ENCODE measurements around the gene C16orf74. TPM values are rescaled to one million over a fixed set of nuclear protein-coding genes. Genes with fewer than 3 reads are reported as not detected.

C16orf74 gene
- total RNA-seq, 4 donors from 2014 or later = 0.27 to 7.0 TPM; not detected in 2

DNA sequence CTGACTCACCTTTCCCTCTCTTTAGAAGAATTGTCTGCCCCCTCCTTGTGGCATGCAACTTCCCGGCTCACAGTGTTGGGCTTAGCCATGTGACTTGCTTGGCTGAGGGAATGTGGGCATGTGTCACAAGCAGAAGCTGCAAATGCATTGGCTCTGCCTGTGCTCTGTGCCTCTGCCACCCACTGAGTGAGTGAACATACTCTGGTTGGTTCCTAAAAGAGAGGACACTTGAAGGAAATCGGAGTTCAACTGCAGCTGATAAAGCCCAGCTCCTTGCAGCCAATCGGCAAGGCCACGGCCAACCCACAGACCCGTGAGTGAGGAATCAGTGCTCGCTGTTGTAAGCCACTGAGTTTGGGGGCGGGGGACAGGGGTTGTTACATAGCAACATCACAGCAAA is 51.3 kb downstream of the C16orf74 start:
- Histone ChIP-seq H3K4me1 (no peaks in the 10 kb centered on the region), H3K9me3 (no peaks in the 10 kb centered on the region), H3K36me3 (no peaks in the 10 kb centered on the region), H3K27ac (no peak overlapping the region), H3K4me3 (no peak overlapping the region), H3K27me3 (peaks cover 8% of the 10 kb centered on the region)
- in situ Hi-C loops (cut with MboI; ENCODE audit: low pct_ligation_motif_present in 1 of 4, low pct_unique_long_range_greater_than_20kb in 1 of 4, low sequenced_read_pairs in 3 of 4) (loop anchor here in 2 of 4 donors (25.0 kb wide), 2 partner anchors 287 to 412 kb away; no protein-coding TSS in a partner anchor), intact Hi-C loops (cut with DNase I; ENCODE audit: low total_unique reads) (no loop called here)
- WGBS, 2 donors (ENCODE audit: low coverage in 1 of 2) = 38 to 75% methylated on average over 4 to 7 of the region's 7 CpGs
- TF ChIP-seq, protein P1, sequence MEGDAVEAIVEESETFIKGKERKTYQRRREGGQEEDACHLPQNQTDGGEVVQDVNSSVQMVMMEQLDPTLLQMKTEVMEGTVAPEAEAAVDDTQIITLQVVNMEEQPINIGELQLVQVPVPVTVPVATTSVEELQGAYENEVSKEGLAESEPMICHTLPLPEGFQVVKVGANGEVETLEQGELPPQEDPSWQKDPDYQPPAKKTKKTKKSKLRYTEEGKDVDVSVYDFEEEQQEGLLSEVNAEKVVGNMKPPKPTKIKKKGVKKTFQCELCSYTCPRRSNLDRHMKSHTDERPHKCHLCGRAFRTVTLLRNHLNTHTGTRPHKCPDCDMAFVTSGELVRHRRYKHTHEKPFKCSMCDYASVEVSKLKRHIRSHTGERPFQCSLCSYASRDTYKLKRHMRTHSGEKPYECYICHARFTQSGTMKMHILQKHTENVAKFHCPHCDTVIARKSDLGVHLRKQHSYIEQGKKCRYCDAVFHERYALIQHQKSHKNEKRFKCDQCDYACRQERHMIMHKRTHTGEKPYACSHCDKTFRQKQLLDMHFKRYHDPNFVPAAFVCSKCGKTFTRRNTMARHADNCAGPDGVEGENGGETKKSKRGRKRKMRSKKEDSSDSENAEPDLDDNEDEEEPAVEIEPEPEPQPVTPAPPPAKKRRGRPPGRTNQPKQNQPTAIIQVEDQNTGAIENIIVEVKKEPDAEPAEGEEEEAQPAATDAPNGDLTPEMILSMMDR (IDR thresholded peaks at IDR 0.05) = no peak
- TF ChIP-seq POLR2AphosphoS5 (IDR thresholded peaks at IDR 0.05) = no peak
- TF ChIP-seq POLR2A (IDR thresholded peaks at IDR 0.05) = no peak
- no peak for TF ChIP-seq EP300 (IDR thresholded peaks at IDR 0.05; ENCODE audit: low read depth)
- DNase-seq = no peak

DNA sequence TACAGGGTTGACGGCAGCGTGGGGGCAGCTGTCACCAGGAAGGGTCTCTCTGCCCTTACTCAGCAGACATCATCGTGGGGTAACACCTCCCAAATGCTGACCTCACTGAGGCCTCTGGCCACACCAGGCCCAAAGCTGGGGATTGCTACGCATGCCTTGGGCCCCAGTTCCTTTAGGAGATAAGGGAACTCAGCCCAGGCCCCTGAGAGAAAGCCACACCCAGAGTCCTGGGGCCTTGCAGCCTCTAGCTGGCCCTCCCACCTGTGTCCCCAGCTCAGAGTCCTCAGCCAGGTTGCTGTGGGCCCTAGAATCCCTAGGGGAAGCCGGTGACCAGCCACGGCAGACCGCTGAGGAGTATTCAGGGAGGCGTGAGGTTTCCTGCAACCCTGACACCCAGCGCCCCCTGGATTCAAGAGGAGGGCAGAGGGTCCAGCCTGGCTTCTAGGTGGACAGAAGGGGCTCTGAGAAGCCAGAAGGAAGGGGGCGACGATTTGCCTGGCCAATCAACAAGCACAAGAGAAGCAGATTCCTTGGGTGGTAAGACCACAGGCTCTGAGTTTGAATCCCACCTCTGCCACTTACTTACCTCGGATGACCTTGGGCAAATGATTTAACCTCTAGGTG is 51.8 kb downstream of the C16orf74 start:
- H3K4me1 ChIP-seq = no peaks in the 10 kb centered on the region
- no peaks in the 10 kb centered on the region for H3K36me3 ChIP-seq
- H3K9me3 ChIP-seq = no peaks in the 10 kb centered on the region
- in situ Hi-C loops (cut with MboI; ENCODE audit: low pct_ligation_motif_present in 1 of 4, low pct_unique_long_range_greater_than_20kb in 1 of 4, low sequenced_read_pairs in 3 of 4) (no loop called here), intact Hi-C loops (cut with DNase I; ENCODE audit: low total_unique reads) (no loop called here)
- no peak for DNase-seq
- H3K27me3 ChIP-seq = peaks cover 8% of the 10 kb centered on the region
- no peak overlapping the region for H3K27ac ChIP-seq
- H3K4me3 ChIP-seq = no peak overlapping the region
- TF ChIP-seq POLR2A (IDR thresholded peaks at IDR 0.05) = no peak
- no peak for TF ChIP-seq EP300 (IDR thresholded peaks at IDR 0.05; ENCODE audit: low read depth)
- TF ChIP-seq, protein P1 (IDR thresholded peaks at IDR 0.05) = no peak
- TF ChIP-seq POLR2AphosphoS5 (IDR thresholded peaks at IDR 0.05) = no peak
- WGBS, 2 donors (ENCODE audit: low coverage in 1 of 2) = 88% methylated on average over 11 of the region's 12 CpGs; no CpG with 5 or more reads in 1 of the 2 donors

DNA sequence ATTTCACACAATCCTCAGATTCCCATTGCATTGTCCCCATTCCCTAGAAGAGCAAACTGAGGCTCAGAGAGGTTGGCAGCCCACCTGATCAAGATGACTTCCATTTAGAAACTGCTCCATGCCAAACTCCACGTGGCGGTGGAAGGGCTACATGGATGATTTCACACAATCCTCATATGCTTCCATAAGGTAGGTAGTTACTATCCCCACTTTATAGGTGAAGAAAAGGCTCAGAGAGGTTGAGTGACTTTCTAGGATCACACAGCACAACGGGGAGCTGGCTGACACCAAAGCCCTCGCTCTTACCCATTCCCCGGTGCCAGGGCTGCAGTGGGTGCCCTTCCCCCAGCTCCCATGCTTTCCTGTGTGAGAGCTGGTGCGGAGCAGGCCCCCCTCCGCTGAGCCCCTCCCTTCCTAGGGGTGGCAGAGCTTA is 52.4 kb downstream of the C16orf74 start:
- H3K4me1 ChIP-seq = peaks cover 0 to 1% (median 0%) of the 10 kb centered on the region in 4 donors
- no peak for TF ChIP-seq EP300 (IDR thresholded peaks at IDR 0.05; ENCODE audit: low read depth)
- no peak for TF ChIP-seq POLR2A (IDR thresholded peaks at IDR 0.05)
- no peak for TF ChIP-seq POLR2AphosphoS5 (IDR thresholded peaks at IDR 0.05)
- TF ChIP-seq, protein P1 (IDR thresholded peaks at IDR 0.05) = no peak
- H3K27me3 ChIP-seq = peaks cover 8% of the 10 kb centered on the region
- in situ Hi-C loops (cut with MboI; ENCODE audit: low pct_ligation_motif_present in 1 of 4, low pct_unique_long_range_greater_than_20kb in 1 of 4, low sequenced_read_pairs in 3 of 4) = no loop called here
- no peak overlapping the region for H3K27ac ChIP-seq
- 93% methylated on average over 7 of the region's 7 CpGs; no CpG with 5 or more reads in 1 of the 2 donors for WGBS, 2 donors (ENCODE audit: low coverage in 1 of 2)
- intact Hi-C loops (cut with DNase I; ENCODE audit: low total_unique reads) = no loop called here
- H3K4me3 ChIP-seq = no peak overlapping the region
- H3K9me3 ChIP-seq = no peaks in the 10 kb centered on the region
- no peak for DNase-seq
- no peaks in the 10 kb centered on the region for H3K36me3 ChIP-seq

DNA sequence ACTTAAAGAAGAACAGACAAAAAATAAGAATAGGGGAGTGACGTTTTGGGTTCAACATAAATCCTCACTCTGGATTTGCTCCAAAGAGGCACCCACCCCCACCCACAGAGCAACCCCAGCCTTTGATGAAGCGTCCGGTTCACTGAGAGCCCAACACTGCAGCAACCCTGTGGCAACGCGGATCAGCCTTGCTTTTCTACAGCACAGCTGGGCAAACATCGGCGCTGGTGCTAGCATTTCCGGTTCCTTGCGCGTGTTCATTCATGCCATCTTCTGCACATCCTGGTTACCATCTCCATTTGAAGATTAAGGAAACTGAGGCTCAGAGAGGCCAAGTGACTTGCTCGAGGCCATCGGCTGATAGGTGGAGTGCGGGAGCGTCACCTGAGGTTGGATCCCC is 53.5 kb downstream of the C16orf74 start:
- WGBS, 2 donors (ENCODE audit: low coverage in 1 of 2) = 60 to 68% methylated on average over 6 to 14 of the region's 14 CpGs
- in situ Hi-C loops (cut with MboI; ENCODE audit: low pct_ligation_motif_present in 1 of 4, low pct_unique_long_range_greater_than_20kb in 1 of 4, low sequenced_read_pairs in 3 of 4) = no loop called here
- TF ChIP-seq, protein P1 (IDR thresholded peaks at IDR 0.05) = no peak
- TF ChIP-seq POLR2AphosphoS5 (IDR thresholded peaks at IDR 0.05) (no peak), POLR2A (IDR thresholded peaks at IDR 0.05) (no peak), EP300 (IDR thresholded peaks at IDR 0.05; ENCODE audit: low read depth) (no peak)
- intact Hi-C loops (cut with DNase I; ENCODE audit: low total_unique reads) = no loop called here
- peaks cover 8% of the 10 kb centered on the region for H3K27me3 ChIP-seq
- H3K36me3 ChIP-seq = no peaks in the 10 kb centered on the region
- peaks cover 0 to 4% (median under 1%) of the 10 kb centered on the region in 4 donors for H3K4me1 ChIP-seq
- no peak for DNase-seq
- H3K9me3 ChIP-seq = no peaks in the 10 kb centered on the region
- no peak overlapping the region for H3K27ac ChIP-seq
- no peak overlapping the region for H3K4me3 ChIP-seq

Data from transverse colon (tissue), 4 donors.